Loucy (cell line): ENCODE data around the gene GLG1.
"Not testable (repeated sequence)": the region's sequence is repeated elsewhere in the genome, so short reads cannot be mapped to it uniquely, and the experiment has no call there.

Source experiments
- EZH2phosphoT487 ChIP-seq: fragments of 200-600 bp; IDR thresholded peaks from 2 replicates; pipeline ENCODE4 v1.6.1; 2018; ENCODE audit warnings: antibody characterized with exemption, mild to moderate bottlenecking, moderate library complexity, borderline replicate concordance
- TF ChIP-seq, protein P1 (sequence below): fragments of 200-600 bp; sonication (generic); conservative IDR thresholded peaks from 2 replicates; pipeline ENCODE4 v1.5.1; 2014; ENCODE audit warnings: mild to moderate bottlenecking, antibody characterized with exemption, low read length

- TF ChIP-seq, protein P1, sequence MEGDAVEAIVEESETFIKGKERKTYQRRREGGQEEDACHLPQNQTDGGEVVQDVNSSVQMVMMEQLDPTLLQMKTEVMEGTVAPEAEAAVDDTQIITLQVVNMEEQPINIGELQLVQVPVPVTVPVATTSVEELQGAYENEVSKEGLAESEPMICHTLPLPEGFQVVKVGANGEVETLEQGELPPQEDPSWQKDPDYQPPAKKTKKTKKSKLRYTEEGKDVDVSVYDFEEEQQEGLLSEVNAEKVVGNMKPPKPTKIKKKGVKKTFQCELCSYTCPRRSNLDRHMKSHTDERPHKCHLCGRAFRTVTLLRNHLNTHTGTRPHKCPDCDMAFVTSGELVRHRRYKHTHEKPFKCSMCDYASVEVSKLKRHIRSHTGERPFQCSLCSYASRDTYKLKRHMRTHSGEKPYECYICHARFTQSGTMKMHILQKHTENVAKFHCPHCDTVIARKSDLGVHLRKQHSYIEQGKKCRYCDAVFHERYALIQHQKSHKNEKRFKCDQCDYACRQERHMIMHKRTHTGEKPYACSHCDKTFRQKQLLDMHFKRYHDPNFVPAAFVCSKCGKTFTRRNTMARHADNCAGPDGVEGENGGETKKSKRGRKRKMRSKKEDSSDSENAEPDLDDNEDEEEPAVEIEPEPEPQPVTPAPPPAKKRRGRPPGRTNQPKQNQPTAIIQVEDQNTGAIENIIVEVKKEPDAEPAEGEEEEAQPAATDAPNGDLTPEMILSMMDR, result not testable (repeated sequence)
- not testable (repeated sequence) for TF ChIP-seq EZH2phosphoT487
Measured at GRCh38 chr16:74410057-74410957, 196.6 kb downstream of the GLG1 start.
